Thoracic aorta (tissue), 2 donors: ENCODE data around the gene ATG16L1. TPM values are rescaled to one million over a fixed set of nuclear protein-coding genes. Genes with fewer than 3 reads are reported as not detected.

Experiments used
- ATAC-seq: fragments of 150-250 bp; one replicate; pipeline ENCODE4 v1.8.0; 2017; ENCODE audit warnings: low read depth; ENCODE audit not compliant: insufficient number of reproducible peaks, low FRiP score
- DNase-seq: peaks from one replicate; pipeline ENCODE4 v3.0.0-alpha.2; 2020; ENCODE audit warnings: low spot score
- H3K27ac ChIP-seq, 2 donors: fragments of 200-600 bp; sonication (generic); 1 replicate in 1 of 2; 2 replicates in 1 of 2; pipeline ENCODE4 v1.5.1; 2016; ENCODE audit warnings: mild to moderate bottlenecking in 2 of 2, moderate library complexity in 2 of 2
- H3K27me3 ChIP-seq: fragments of 200-600 bp; sonication (generic); replicated peaks from 2 replicates; pipeline ENCODE4 v1.6.0; 2016; ENCODE audit warnings: mild to moderate bottlenecking; ENCODE audit not compliant: insufficient read depth
- H3K36me3 ChIP-seq: fragments of 200-600 bp; sonication (generic); one replicate; pipeline ENCODE4 v1.5.1; 2016
- H3K4me1 ChIP-seq, 2 donors: fragments of 200-600 bp; sonication (generic); 1 replicate in 1 of 2; 2 replicates in 1 of 2; pipeline versions ENCODE4 v1.5.1 to v1.6.0; 2016; ENCODE audit warnings: low read depth in 2 of 2, mild to moderate bottlenecking in 1 of 2; ENCODE audit not compliant: control insufficient read depth in 1 of 2
- H3K4me3 ChIP-seq: fragments of 200-600 bp; sonication (generic); 2 replicates; pipeline ENCODE4 v1.5.1; 2016; ENCODE audit warnings: mild to moderate bottlenecking
- H3K9me3 ChIP-seq: fragments of 200-600 bp; sonication (generic); 2 replicates; pipeline ENCODE4 v1.5.1; 2016
- CTCF ChIP-seq: fragments of 200-600 bp; sonication (generic); IDR thresholded peaks from one replicate; pipeline ENCODE4 v1.5.1; 2019; ENCODE audit warnings: antibody characterized with exemption
- total RNA-seq, 2 donors: library from RNA; depleted of rRNA; stranded (reverse); fragments of >200 nt; gene quantifications; one replicate each; pipeline versions ENCODE4 v1.1.0 to v1.2.3, GENCODE V29; 2016

Gene ATG16L1
- total RNA-seq, 2 donors from 2014 or later: 21.8 to 63.2 TPM

GRCh38 chr2:233248999-233249398 is 2.5 kb upstream of the ATG16L1 start:
- DNase-seq (no peak), ATAC-seq (no peak)
- H3K27me3 ChIP-seq: no peaks in the 10 kb centered on the region
- no peaks in the 10 kb centered on the region for H3K9me3 ChIP-seq
- no peak overlapping the region for H3K4me3 ChIP-seq
- H3K27ac ChIP-seq: no peak overlapping the region
- no peak for TF ChIP-seq CTCF
- H3K36me3 ChIP-seq: no peaks in the 10 kb centered on the region
- H3K4me1 ChIP-seq: peaks cover 13 to 19% of the 10 kb centered on the region in 2 donors

GRCh38 chr2:233250568-233250967 is 905 bp upstream of the ATG16L1 start:
- DNase-seq (no peak), ATAC-seq (no peak)
- Histone ChIP-seq H3K4me1 (peaks cover 16 to 33% of the 10 kb centered on the region in 2 donors), H3K27me3 (no peaks in the 10 kb centered on the region), H3K27ac (no peak overlapping the region), H3K9me3 (no peaks in the 10 kb centered on the region), H3K36me3 (no peaks in the 10 kb centered on the region), H3K4me3 (no peak overlapping the region)
- TF ChIP-seq CTCF: no peak

GRCh38 chr2:233250985-233251305 is 528 bp upstream of the ATG16L1 start:
- Histone ChIP-seq H3K36me3 (no peaks in the 10 kb centered on the region), H3K27ac (peak overlapping the region; percentile 83 to 87), H3K9me3 (no peaks in the 10 kb centered on the region), H3K27me3 (no peaks in the 10 kb centered on the region), H3K4me1 (peaks cover 16 to 36% of the 10 kb centered on the region in 2 donors), H3K4me3 (peak overlapping the region; percentile 96)
- ATAC-seq: peak; percentile 8
- TF ChIP-seq CTCF: no peak
- no peak for DNase-seq

- no peak for ATAC-seq
- no peak for DNase-seq
- no peak for TF ChIP-seq CTCF
- peaks cover 16 to 36% of the 10 kb centered on the region in 2 donors for H3K4me1 ChIP-seq
- H3K27me3 ChIP-seq: no peaks in the 10 kb centered on the region
- no peaks in the 10 kb centered on the region for H3K9me3 ChIP-seq
- peaks cover 8% of the 10 kb centered on the region for H3K36me3 ChIP-seq
- H3K4me3 ChIP-seq: peak overlapping the region; percentile 96
- H3K27ac ChIP-seq: peak overlapping the region; percentile 83 to 87
These were observed 754 bp downstream of the ATG16L1 start for GRCh38 chr2:233252227-233252626.

GRCh38 chr2:233255151-233255550 is 3.7 kb downstream of the ATG16L1 start:
- peaks cover 16 to 36% of the 10 kb centered on the region in 2 donors for H3K4me1 ChIP-seq
- ATAC-seq (no peak), DNase-seq (no peak)
- peak overlapping the region in 1 of 2 donors; percentile 44 for H3K27ac ChIP-seq
- peaks cover 31% of the 10 kb centered on the region for H3K36me3 ChIP-seq
- H3K27me3 ChIP-seq: no peaks in the 10 kb centered on the region
- no peak overlapping the region for H3K4me3 ChIP-seq
- H3K9me3 ChIP-seq: no peaks in the 10 kb centered on the region
- no peak for TF ChIP-seq CTCF
